K562 (cell line): Measurements from ENCODE around the gene IFT122. TPM values are rescaled to one million over a fixed set of nuclear protein-coding genes. Genes with fewer than 3 reads are reported as not detected.
A peak's percentile ranks its signal among the peaks of the same experiment; 100 is the strongest.

Experiments used
- ARID3B ChIP-seq: fragments of 250-450 bp; sonication (Bioruptor Pico); IDR thresholded peaks from 2 replicates; pipeline ENCODE4 v1.4.0; 2020; ENCODE audit warnings: borderline replicate concordance
- BRF1 ChIP-seq: IDR thresholded peaks from 3 replicates; pipeline ENCODE4 v1.6.1; 2011; ENCODE audit warnings: borderline replicate concordance, mild to moderate bottlenecking; ENCODE audit not compliant: insufficient read length; ENCODE audit errors: extremely low read depth
- CBX5 ChIP-seq: IDR thresholded peaks from 2 replicates; pipeline ENCODE4 v1.6.1; 2014; ENCODE audit warnings: low read depth, borderline replicate concordance
- FOXM1 ChIP-seq, 2 experiments: fragments of 450-650 bp in 1 of 2; sonication (generic) in 1 of 2; formaldehyde crosslinking in 1 of 2; IDR thresholded peaks; 2 replicates each; pipeline versions ENCODE4 v1.6.1 to v1.9.0; 2017 to 2022; ENCODE audit warnings: low read depth in 2 of 2, mild to moderate bottlenecking in 2 of 2, missing genetic modification reagents in 1 of 2, moderate library complexity in 1 of 2
- KAT8 ChIP-seq: fragments of 450-650 bp; IDR thresholded peaks from 2 replicates; pipeline ENCODE4 v1.6.1; 2016; ENCODE audit warnings: low read depth, mild to moderate bottlenecking
- MLX ChIP-seq, 2 experiments: fragments of 450-650 bp in 1 of 2; sonication (generic) in 1 of 2; formaldehyde crosslinking; conservative IDR thresholded peaks; 2 replicates each; pipeline versions ENCODE4 v1.4.0 to v1.8.1; 2020 to 2022; ENCODE audit warnings: mild to moderate bottlenecking in 1 of 2, missing genetic modification reagents in 1 of 2
- NFIC ChIP-seq: fragments of 450-650 bp; IDR thresholded peaks from 2 replicates; pipeline ENCODE4 v1.6.1; 2017; ENCODE audit warnings: mild to moderate bottlenecking, inconsistent platforms
- PRDM10 ChIP-seq: fragments of 450-650 bp; IDR thresholded peaks from 2 replicates; pipeline ENCODE4 v1.6.1; 2018; ENCODE audit not compliant: partially characterized antibody
- SRSF9 ChIP-seq: fragments of 200-400 bp; formaldehyde crosslinking; IDR thresholded peaks from 2 replicates; pipeline ENCODE4 v1.6.1; 2017; ENCODE audit warnings: low read depth, low read length, borderline replicate concordance
- TGIF2 ChIP-seq: sonication (generic); formaldehyde crosslinking; IDR thresholded peaks from 2 replicates; pipeline ENCODE4 v1.8.1; 2022; ENCODE audit warnings: mild to moderate bottlenecking, missing genetic modification reagents, moderate library complexity
- polyA plus RNA-seq, 8 experiments: library from polyadenylated mRNA; depleted of rRNA in 4 of 8; stranded (reverse) in 5 of 8; unstranded in 3 of 8; fragments of >200 nt; fragmentation: Nextera tagmentation in 2 of 8; fragmentation: Illumina TruSeq in 1 of 8; extraction: Ambion mirVana in 2 of 8; extraction: Trizol in 1 of 8; gene quantifications; 2 replicates each; pipeline versions ENCODE4 v1.2.1 to v1.2.3, GENCODE V29; 2011 to 2014; ENCODE audit warnings: inconsistent platforms in 1 of 8, missing spikeins in 1 of 8
- total RNA-seq, 7 experiments: library from RNA; depleted of rRNA in 6 of 7; stranded (reverse); fragments of >200 nt in 6 of 7; fragmentation: Illumina TruSeq in 2 of 7; extraction: Trizol in 2 of 7; gene quantifications; 2 replicates each; pipeline versions ENCODE4 v1.2.1 to v1.2.3, GENCODE V29; 2011 to 2021; ENCODE audit warnings: low replicate concordance in 1 of 7
- TF ChIP-seq, protein P1 (sequence below), 2 experiments: fragments of 450-650 bp; formaldehyde crosslinking in 1 of 2; IDR thresholded peaks; 2 replicates each; pipeline versions ENCODE4 v1.4.0 to v1.6.1; 2014 to 2020; ENCODE audit warnings: mild to moderate bottlenecking in 2 of 2, borderline replicate concordance in 1 of 2, low read depth in 1 of 2

The IFT122 gene
- total and polyA plus RNA-seq, 9 of the 15 experiments (the other 6 are each of a cell fraction or from before 2014, with no cell fraction given): 2.4 to 11.5 (median 7.7) TPM

DNA sequence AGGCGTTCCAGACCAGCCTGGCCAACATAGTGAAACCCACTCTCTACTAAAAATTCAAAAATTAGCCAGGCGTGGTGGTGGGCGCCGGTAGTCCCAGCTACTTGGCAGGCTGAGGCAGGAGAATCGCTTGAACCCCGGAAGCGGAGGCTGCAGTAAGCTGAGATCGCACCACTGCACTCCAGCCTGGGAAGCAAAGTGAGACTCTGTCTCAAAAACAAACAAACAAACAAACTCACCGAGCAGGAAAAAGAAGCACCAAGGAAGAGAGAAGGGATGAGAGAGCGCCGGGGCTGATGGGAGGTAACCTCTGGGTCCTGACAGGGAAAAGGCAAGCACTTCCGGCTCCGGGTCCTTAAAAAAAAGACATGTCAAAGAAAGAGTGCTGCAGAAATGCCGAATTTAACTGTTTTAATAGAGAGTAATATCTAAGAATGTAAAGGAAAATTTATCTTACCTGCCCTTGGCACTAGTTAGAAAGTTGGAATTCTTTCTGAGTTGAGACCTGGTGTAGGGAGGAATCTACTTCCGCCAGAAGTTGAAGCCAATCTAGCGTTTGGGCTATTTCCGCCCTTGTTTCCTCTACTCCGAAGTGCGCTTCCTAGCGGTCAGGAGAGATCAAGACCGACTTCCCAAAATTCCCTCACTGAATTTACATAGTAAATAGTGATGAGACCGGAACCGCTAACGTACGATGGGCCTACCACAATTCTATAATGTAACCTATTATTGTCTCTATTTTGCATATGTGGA, 40.7 kb upstream of the IFT122 start (continued):
- TF ChIP-seq PRDM10 (peak; percentile 23), SRSF9 (no peak), TGIF2 (CRISPR knock-in tag) (no peak), BRF1 (no peak), ARID3B (no peak), NFIC (peak; percentile 99), KAT8 (0 out of 2 replicates have a peak, but pooled peaks have one; percentile 32), CBX5 (no peak), MLX (CRISPR knock-in tag; conservative IDR thresholded peaks at IDR 0.05) (no peak), FOXM1 (IDR thresholded peaks at IDR 0.05; ENCODE audit: low read depth) (peak; percentile 75), FOXM1 (CRISPR knock-in tag; IDR thresholded peaks at IDR 0.05; ENCODE audit: low read depth) (no peak)
- TF ChIP-seq, protein P1, sequence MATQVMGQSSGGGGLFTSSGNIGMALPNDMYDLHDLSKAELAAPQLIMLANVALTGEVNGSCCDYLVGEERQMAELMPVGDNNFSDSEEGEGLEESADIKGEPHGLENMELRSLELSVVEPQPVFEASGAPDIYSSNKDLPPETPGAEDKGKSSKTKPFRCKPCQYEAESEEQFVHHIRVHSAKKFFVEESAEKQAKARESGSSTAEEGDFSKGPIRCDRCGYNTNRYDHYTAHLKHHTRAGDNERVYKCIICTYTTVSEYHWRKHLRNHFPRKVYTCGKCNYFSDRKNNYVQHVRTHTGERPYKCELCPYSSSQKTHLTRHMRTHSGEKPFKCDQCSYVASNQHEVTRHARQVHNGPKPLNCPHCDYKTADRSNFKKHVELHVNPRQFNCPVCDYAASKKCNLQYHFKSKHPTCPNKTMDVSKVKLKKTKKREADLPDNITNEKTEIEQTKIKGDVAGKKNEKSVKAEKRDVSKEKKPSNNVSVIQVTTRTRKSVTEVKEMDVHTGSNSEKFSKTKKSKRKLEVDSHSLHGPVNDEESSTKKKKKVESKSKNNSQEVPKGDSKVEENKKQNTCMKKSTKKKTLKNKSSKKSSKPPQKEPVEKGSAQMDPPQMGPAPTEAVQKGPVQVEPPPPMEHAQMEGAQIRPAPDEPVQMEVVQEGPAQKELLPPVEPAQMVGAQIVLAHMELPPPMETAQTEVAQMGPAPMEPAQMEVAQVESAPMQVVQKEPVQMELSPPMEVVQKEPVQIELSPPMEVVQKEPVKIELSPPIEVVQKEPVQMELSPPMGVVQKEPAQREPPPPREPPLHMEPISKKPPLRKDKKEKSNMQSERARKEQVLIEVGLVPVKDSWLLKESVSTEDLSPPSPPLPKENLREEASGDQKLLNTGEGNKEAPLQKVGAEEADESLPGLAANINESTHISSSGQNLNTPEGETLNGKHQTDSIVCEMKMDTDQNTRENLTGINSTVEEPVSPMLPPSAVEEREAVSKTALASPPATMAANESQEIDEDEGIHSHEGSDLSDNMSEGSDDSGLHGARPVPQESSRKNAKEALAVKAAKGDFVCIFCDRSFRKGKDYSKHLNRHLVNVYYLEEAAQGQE (IDR thresholded peaks at IDR 0.05; ENCODE audit: borderline replicate concordance): no peak; the same call in 1 of the 2 replicates
- TF ChIP-seq, protein P1 (CRISPR knock-in tag; IDR thresholded peaks at IDR 0.05; ENCODE audit: low read depth): no peak
